Lower leg skin (tissue), 4 donors: ENCODE results near the gene ADAMTSL2. TPM values are rescaled to one million over a fixed set of nuclear protein-coding genes. Genes with fewer than 3 reads are reported as not detected.

Experiments used
- DNase-seq, 2 donors: peaks; one replicate each; pipeline ENCODE4 v3.0.0-alpha.2; 2019; ENCODE audit warnings: low spot score in 2 of 2
- H3K4me3 ChIP-seq: fragments of 200-600 bp; sonication (generic); 2 replicates; pipeline ENCODE4 v1.5.1; 2017; ENCODE audit warnings: mild to moderate bottlenecking, low read depth; ENCODE audit not compliant: poor library complexity, severe bottlenecking
- CTCF ChIP-seq, 3 donors: fragments of 450-650 bp; IDR thresholded peaks; one replicate each; pipeline ENCODE4 v1.5.1; 2016; ENCODE audit warnings: antibody characterized with exemption in 3 of 3, mild to moderate bottlenecking in 3 of 3, moderate library complexity in 2 of 3
- POLR2A ChIP-seq, 2 donors: fragments of 450-650 bp; IDR thresholded peaks; one replicate each; pipeline ENCODE4 v1.6.1; 2016 to 2017; ENCODE audit warnings: antibody characterized with exemption in 2 of 2, mild to moderate bottlenecking in 1 of 2, moderate library complexity in 1 of 2
- WGBS, 2 donors: methylation state at CpG; one replicate each; pipeline ENCODE4 v1.1.5; 2018; 5-methylcytosine and 5-hydroxymethylcytosine counted together
- intact Hi-C: fragments of 100-400 bp; cut with DNase I; formaldehyde crosslinking; loops from one replicate; pipeline ENCODE4 v1.15.0; 2023; ENCODE audit warnings: low total_unique reads
- total RNA-seq, 4 donors: library from RNA; depleted of rRNA; stranded (reverse); fragments of >200 nt; gene quantifications; one replicate each; pipeline ENCODE4 v1.1.0, GENCODE V29; 2016

The ADAMTSL2 gene
- total RNA-seq, 4 donors from 2014 or later = 0.08 to 1.5 (median 0.32) TPM; not detected in 1

GRCh38 chr9:133574771-133575170 lies 40.3 kb downstream of the ADAMTSL2 start:
- no peak for TF ChIP-seq CTCF (IDR thresholded peaks at IDR 0.05)
- no peak for TF ChIP-seq POLR2A (IDR thresholded peaks at IDR 0.05)
- H3K4me3 ChIP-seq = no peak overlapping the region
- 87 to 96% methylated on average over 5 to 17 of the region's 17 CpGs for WGBS, 2 donors
- intact Hi-C loops = no loop called here
- no peak for DNase-seq

- intact Hi-C loops = no loop called here
- no peak for DNase-seq
- 82 to 87% methylated on average over 29 to 30 of the region's 32 CpGs for WGBS, 2 donors
- no peak overlapping the region for H3K4me3 ChIP-seq
- TF ChIP-seq CTCF (IDR thresholded peaks at IDR 0.05) (no peak), POLR2A (IDR thresholded peaks at IDR 0.05) (no peak)
Observed at GRCh38 chr9:133575186-133576030, 40.9 kb downstream of the ADAMTSL2 start.

GRCh38 chr9:133576031-133576874 lies 41.7 kb downstream of the ADAMTSL2 start:
- intact Hi-C loops = no loop called here
- no peak for DNase-seq
- no peak overlapping the region for H3K4me3 ChIP-seq
- no peak for TF ChIP-seq POLR2A (IDR thresholded peaks at IDR 0.05)
- TF ChIP-seq CTCF (IDR thresholded peaks at IDR 0.05) = no peak
- 73 to 78% methylated on average over 23 of the region's 23 CpGs for WGBS, 2 donors

GRCh38 chr9:133576875-133577736 lies 42.6 kb downstream of the ADAMTSL2 start:
- DNase-seq = no peak
- no peak overlapping the region for H3K4me3 ChIP-seq
- TF ChIP-seq CTCF (IDR thresholded peaks at IDR 0.05) (no peak), POLR2A (IDR thresholded peaks at IDR 0.05) (no peak)
- intact Hi-C loops = no loop called here
- WGBS, 2 donors = 52 to 53% methylated on average over 34 of the region's 34 CpGs

GRCh38 chr9:133577737-133578112 lies 43.2 kb downstream of the ADAMTSL2 start:
- H3K4me3 ChIP-seq = no peak overlapping the region
- intact Hi-C loops = no loop called here
- DNase-seq = no peak
- TF ChIP-seq CTCF (IDR thresholded peaks at IDR 0.05) (no peak), POLR2A (IDR thresholded peaks at IDR 0.05) (no peak)
- WGBS, 2 donors = 81 to 92% methylated on average over 3 of the region's 3 CpGs
